ENCODE data around the gene TLR3.
"Not testable (repeated sequence)": the region's sequence is repeated elsewhere in the genome, so short reads cannot be mapped to it uniquely, and the experiment has no call there.

Gene TLR3

DNA sequence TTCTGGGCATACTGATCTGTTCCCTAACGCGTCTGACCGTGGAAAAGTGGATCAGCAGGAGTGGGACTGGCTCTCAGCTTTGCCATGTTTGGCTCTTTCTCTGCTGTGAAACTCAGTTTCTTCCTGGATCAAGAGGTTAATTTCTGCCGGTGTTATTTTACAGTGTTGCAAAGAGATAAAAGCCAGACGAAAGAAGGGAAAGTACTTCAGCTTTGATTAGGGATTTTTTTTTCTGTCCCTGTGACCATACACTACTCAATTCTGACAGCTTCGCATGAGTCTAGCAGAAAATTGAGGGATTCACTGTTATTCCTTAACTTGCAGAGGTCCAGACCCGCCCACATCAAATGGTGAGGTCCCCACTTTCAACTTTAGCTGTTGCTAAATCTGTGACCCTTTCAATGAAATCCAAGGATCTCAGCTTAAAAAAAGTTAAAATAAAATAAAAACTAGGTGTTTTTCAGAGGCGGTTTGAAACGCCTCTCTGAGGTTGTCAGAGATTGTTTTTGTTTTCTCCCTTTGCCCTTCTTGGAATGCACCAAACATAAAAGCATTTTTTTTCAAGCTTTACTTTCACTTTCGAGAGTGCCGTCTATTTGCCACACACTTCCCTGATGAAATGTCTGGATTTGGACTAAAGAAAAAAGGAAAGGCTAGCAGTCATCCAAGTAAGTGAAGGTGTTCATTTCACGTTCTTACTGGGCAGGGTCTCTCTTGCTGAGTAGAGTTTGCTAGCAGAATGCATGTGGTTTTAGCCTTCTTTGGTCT is at the start of gene TLR3:
TSS of gene TLR3 (plus strand) at position 576 of the 768 bp plus-strand sequence. CDS start 7,464 bp downstream, outside the sequence.
- DNase-seq, result no peak

DNA sequence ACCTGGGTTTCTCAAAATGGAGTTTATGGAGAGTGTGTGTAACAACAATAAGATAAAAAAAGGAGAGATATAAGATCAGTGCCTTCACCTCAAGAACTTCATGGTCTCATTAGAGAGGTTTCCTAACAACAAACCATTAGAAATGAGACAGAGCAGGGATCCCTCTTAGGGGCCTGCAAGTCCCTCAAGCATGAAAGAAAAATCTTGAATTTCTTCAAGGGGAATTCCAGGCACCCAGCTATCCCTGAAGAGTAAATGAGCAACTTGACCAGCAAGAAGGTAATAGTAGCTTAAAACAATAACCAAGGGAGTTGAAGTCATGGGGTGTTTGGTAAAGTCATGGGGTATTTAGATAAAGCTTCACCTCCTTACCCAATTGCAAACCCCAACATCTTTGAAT is 49.7 kb upstream of the TLR3 start:
- DNase-seq, result no peak

DNA sequence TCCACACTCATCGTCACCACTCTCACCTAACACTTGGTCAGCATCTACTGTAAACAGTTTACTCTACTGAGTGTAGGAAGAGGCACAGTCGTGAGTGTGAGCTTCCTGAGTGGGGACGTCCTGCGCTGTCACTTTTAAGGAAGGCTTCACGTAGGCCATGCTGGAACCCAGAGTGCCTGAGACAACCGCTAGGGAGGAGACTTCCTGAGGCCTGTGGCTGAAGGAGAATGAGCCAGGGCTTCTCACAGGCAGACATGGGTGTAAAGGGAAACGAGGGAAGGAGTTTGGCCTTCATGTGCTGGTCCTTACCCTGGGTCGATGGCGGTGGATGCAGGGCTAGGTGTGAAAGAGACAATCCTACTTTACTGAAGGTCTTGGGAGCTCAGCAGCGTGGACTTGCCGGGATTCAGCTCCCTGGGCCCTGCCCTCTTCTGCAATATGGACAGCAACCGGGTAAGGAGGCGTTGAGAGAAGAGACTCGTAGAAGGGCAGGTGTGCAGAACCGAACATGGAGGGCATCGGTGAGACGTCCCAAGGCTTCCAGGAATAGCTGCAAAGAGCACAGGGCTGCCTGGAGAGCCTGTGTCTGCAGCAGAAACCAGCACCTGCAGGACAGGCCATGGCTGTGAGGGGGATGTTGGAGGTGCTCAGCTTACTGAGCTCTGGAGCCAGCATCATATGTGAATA is 48.7 kb upstream of the TLR3 start:
- no peak for DNase-seq

- DNase-seq, result no peak
Observed at GRCh38 chr4:186020793-186021407, 48.1 kb upstream of the TLR3 start.

DNA sequence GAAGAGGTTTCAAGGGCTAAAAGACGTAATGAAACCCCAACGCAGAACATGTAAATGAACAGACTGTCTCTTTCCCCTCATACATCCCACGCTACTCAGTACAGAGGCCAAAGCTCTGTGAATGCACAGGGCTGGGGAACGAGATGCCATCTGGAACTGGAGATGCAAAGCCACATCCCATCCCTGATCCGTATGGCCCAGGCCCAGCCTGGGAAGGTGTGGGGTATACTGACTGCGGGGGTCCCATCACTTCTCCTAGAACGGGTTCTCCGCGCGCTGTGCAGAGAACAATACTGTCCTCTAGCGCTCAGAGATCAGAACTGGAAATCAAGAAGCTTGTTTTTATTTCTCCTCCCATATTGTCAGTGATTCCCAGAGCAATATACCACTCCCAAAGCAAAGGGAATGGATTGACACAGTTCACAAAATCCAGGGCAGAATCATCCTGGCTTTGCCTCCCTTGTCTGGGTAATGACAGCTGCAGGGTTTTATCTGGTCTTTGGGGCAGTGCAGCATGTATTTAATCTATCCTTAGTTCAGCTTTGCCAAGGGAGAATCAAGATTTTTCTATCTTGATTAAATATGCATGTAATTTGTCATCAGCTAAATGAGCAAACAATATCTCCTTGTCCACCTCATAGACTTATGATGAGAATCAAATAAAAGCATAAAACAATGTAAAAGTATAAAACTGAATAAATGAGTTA is 47.3 kb upstream of the TLR3 start:
- DNase-seq, result no peak

DNA sequence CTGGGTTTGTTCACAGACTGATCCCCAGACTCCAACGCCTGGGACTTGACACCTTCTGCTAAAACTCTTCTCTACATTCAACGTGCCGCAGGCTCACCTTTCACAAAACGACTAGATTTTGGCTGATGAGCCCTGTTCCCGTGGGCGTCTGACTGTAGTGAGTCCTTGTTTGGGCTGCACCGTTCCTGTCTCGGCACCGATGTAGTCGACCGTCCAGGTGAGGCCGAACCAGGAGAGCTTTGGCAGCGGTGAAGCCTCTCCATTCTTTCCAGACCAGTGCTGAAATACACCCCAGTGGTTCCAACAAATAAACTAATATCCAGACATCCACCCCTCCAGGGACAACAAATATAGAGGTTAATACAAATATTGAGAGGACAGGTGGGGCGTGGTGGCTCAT is 45.0 kb upstream of the TLR3 start:
- DNase-seq, result no peak

- no peak for DNase-seq
Observed at GRCh38 chr4:186024637-186025407, 44.1 kb upstream of the TLR3 start.

DNA sequence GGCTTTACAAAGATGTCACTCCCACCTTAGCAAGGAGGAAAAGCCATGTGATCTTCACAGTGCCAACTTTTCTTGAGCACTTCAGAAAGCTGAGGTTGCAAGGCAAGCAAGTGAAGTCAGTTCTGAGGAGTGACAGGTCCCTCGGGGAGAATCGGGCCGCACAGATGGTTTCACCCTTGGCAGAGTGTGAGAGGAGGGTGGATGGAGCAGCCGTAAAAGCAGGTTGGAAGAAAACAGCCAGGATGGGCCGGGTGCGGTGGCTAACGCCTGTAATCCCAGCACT is 43.6 kb upstream of the TLR3 start:
- DNase-seq, result no peak

GRCh38 chr4:186027405-186027804 is 41.6 kb upstream of the TLR3 start:
- no peak for DNase-seq

- DNase-seq, result peak; percentile 37
Observed at GRCh38 chr4:186029571-186030398, 39.2 kb upstream of the TLR3 start.

DNA sequence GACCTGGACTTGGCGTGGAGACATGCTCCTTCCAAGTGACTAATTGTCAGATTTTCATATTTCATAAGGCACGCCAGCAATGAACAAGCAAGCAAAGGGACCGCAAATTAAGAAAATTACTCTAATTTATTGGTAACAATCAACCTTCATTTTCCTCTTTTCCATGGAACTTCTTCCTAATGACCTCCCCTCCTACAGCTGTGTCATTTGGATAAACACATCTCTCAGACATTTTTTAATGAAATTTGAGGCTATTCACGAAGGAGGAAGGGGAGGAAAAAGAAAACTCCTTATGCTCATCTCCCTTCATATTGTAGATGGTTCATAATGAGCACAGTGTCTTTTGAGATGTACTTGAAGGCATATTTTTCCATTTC is 38.6 kb upstream of the TLR3 start:
- no peak for DNase-seq

GRCh38 chr4:186030795-186031194 is 38.2 kb upstream of the TLR3 start:
- no peak for DNase-seq

- no peak for DNase-seq
Observed at GRCh38 chr4:186032259-186032658, 36.7 kb upstream of the TLR3 start.

DNA sequence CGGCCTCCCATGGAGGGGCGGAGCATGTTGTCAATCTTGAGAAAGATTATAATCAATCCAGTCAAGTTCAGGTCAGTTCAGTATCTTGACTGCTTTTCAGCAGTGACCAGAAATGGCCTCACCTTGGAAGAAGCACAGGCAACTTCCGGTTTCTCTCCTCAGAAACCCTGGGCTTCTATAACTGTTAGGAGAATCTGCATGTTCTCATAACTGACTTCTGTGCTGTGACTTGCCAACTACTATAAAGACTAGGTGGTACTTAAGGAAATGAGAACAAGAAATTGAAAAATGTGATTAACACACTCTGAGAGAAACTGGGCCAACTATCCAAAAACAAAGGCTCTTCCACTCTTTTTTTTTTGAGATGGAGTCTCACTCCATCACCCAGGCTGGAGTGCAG is 35.9 kb upstream of the TLR3 start:
- no peak for DNase-seq

DNA sequence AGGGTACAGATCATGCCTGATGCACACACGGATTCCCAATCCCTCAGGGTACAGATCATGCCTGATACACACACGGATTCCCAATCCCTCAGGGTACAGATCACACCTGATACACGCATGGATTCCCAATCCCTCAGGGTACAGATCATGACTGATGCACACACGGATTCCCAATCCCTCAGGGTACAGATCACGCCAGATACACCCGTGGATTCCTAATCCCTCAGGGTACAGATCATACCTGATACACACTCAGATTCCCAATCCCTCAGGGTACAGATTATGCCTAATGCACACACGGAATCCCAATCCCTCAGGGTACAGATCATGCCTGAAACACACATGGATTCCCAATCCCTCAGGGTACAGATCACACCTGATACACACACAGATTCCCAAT is 34.3 kb upstream of the TLR3 start:
- DNase-seq, result not testable (repeated sequence)

- no peak for DNase-seq
Observed at GRCh38 chr4:186036976-186037581, 31.9 kb upstream of the TLR3 start.

DNA sequence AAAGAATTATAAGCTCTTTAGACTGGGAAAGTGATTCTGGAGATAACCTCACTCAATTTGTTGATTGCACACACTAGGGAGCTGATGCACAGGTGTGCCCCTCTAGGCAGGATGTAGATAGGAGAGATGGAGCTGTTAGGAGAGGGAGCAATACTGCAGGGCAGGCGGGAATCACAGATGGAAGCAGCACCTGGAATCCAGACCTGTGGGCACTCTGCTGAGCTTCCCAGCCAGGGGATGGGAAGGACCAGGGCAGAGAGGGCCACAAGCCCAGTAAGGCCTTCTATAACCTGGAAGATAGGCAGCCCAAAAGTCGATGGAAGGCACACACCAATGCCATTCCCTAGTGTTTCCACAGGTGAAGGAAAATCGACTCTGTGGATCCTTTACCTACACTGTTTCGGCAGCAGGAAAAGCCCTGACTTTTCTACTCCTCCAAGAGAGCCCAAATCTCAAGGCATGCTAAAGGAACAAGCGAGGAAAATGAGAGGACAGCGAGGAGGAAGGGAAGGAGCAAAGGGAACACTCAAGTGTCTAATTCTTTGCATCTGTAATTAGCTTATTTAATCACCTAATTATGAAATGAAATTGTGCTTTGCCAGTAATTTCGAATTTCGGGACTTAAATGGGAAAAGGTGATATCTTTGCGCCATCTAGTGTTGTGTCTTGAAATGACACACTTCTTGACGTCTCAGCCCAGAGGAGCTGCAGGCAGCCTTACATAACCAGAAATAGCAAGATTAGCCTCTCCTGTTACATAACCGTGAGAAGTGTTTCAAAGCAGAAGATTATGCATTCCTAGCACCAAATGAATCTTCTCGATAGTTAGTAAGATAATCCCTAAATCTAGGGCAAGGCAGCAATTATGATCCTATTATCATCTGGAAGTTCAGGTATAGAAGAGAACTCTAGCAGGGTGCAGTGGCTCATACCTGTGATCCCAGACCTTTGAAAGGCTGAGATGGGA is 31.0 kb upstream of the TLR3 start:
- peak; percentile 46 for DNase-seq

DNA sequence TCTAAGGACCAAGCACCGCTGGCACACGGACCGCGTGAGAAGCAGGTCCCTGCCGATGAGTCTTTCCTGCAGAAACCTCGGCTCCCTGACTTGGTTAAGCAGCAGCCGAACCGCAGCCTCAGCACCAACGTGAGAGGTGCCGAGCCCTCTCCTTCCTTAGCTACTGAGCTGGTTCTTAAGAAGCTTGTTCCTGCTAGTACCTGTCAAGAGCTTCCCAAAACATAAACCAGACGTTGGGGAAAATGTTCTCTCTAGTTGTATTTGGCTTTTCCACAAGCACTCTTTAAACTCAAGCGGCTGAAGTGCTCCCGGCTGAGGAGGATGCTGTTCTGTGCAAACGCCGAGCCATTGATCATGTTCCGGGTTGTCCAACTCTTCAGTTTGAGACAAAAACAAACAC is 29.3 kb upstream of the TLR3 start:
- DNase-seq, result peak; percentile 23

GRCh38 chr4:186040316-186040715 is 28.6 kb upstream of the TLR3 start:
- no peak for DNase-seq

GRCh38 chr4:186047501-186047900 is 21.5 kb upstream of the TLR3 start:
- not testable (repeated sequence) for DNase-seq
